ENCODE data around the gene POLR3H. TPM values are rescaled to one million over a fixed set of nuclear protein-coding genes. Genes with fewer than 3 reads are reported as not detected.

POLR3H gene
- total RNA-seq, 2 donors from 2014 or later: 30.1 to 32.6 TPM

DNA sequence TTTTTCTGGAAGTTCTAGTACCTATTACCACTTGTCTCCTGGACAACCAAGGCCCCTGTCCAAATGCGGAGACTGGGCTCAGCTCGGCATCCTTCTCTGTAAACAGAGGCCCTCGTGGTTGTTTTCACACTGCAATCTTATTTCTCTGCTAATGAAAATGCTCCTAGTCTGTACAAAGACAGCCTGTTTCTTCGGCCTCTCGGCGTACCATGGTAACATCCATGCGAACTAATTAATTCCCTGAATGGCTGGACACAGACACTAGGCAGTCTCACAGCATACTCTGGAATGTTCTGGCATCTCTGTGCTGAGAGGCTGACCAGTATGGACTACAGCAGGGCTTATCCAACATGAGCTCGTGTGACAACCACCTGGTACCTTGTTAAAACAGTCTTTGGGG, 5.7 kb downstream of the POLR3H start:
- Histone ChIP-seq H3K4me3 (ENCODE audit: low read length) (no peak overlapping the region), H3K27me3 (ENCODE audit: control insufficient read depth, insufficient read depth, low read length, poor library complexity, severe bottlenecking) (no peaks in the 10 kb centered on the region), H3K27ac (ENCODE audit: low read depth, low read length) (no peak overlapping the region), H3K4me1 (ENCODE audit: control insufficient read depth, insufficient read depth, low read length) (no peaks in the 10 kb centered on the region), H3K9me3 (ENCODE audit: control insufficient read depth, low read length) (no peaks in the 10 kb centered on the region), H3K9ac (ENCODE audit: extremely low read depth, low read length, poor library complexity, severe bottlenecking) (no peak overlapping the region), H3K36me3 (ENCODE audit: control insufficient read depth, insufficient read depth, low read length) (peaks cover 23% of the 10 kb centered on the region)
- TF ChIP-seq CTCF (conservative IDR thresholded peaks at IDR 0.05): no peak
- 89 to 95% methylated on average over 8 of the region's 8 CpGs for WGBS, 2 experiments (ENCODE audit: insufficient coverage in 1 of 2, insufficient read length in 1 of 2)
- H3K9me3 Mint-ChIP-seq: no peaks in the 10 kb centered on the region
- no peak for DNase-seq
- no peak overlapping the region for H3K27ac Mint-ChIP-seq
- H3K27me3 Mint-ChIP-seq (ENCODE audit: insufficient read depth): no peaks in the 10 kb centered on the region
- H3K36me3 Mint-ChIP-seq (ENCODE audit: low read depth): peaks cover 37% of the 10 kb centered on the region
- no peak overlapping the region for H3K4me3 Mint-ChIP-seq
- H3K4me1 Mint-ChIP-seq: peaks cover 15% of the 10 kb centered on the region

DNA sequence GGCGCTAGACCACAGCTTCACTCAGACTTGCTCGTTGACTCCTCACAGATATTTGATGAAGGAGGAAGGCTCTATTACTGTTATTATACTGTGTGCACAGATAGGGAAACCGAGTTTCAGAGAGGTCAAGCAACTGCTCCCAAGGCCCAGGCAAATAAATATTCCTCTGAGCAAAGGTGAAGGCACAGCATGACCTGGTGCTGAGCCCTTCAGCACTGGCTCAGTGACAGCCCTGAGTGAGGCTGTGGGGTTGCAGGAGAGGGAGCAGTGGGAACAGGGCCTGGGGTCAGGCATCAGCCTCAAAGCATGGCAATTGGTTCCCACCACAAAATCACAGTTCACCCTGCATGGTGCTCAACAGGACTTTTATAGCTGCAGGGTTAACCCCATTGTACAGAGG, 7.1 kb downstream of the POLR3H start:
- H3K4me3 Mint-ChIP-seq: no peak overlapping the region
- TF ChIP-seq CTCF (conservative IDR thresholded peaks at IDR 0.05): no peak
- DNase-seq: no peak
- no peaks in the 10 kb centered on the region for H3K9me3 Mint-ChIP-seq
- H3K27me3 ChIP-seq (ENCODE audit: control insufficient read depth, insufficient read depth, low read length, poor library complexity, severe bottlenecking): no peaks in the 10 kb centered on the region
- H3K36me3 Mint-ChIP-seq (ENCODE audit: low read depth): peaks cover 39% of the 10 kb centered on the region
- WGBS, 2 experiments (ENCODE audit: insufficient coverage in 1 of 2, insufficient read length in 1 of 2): 89 to 100% methylated on average over 2 to 3 of the region's 3 CpGs
- H3K36me3 ChIP-seq (ENCODE audit: control insufficient read depth, insufficient read depth, low read length): peaks cover 33% of the 10 kb centered on the region
- H3K4me1 Mint-ChIP-seq: peaks cover 4% of the 10 kb centered on the region
- H3K9ac ChIP-seq (ENCODE audit: extremely low read depth, low read length, poor library complexity, severe bottlenecking): no peak overlapping the region
- no peaks in the 10 kb centered on the region for H3K27me3 Mint-ChIP-seq (ENCODE audit: insufficient read depth)
- H3K9me3 ChIP-seq (ENCODE audit: control insufficient read depth, low read length): no peaks in the 10 kb centered on the region
- no peak overlapping the region for H3K27ac ChIP-seq (ENCODE audit: low read depth, low read length)
- peaks cover 2% of the 10 kb centered on the region for H3K4me1 ChIP-seq (ENCODE audit: control insufficient read depth, insufficient read depth, low read length)
- no peak overlapping the region for H3K4me3 ChIP-seq (ENCODE audit: low read length)
- no peak overlapping the region for H3K27ac Mint-ChIP-seq

DNA sequence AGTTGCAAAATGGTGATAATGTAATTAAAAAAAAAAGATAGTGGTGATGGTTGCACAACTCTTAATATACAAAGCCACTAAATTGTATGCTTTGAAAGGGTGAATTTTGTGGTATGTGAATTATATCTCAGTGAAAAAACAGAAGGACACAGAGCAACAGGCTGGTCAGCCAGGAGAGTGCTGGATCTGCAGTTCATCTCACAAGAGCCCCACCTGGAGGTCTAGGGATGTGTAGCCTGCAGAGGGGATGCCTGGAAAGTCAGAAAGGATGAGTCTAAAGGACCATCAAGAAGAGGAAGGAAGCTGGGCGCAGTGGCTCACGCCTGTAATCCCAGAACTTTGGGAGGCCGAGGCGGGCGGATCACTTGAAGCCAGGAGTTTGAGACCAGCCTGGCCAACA, 9.0 kb downstream of the POLR3H start:
- Mint-ChIP-seq H3K27me3 (ENCODE audit: insufficient read depth) (no peaks in the 10 kb centered on the region), H3K4me3 (no peak overlapping the region), H3K9me3 (no peaks in the 10 kb centered on the region), H3K4me1 (no peaks in the 10 kb centered on the region), H3K27ac (peak overlapping the region; percentile 48), H3K36me3 (ENCODE audit: low read depth) (peaks cover 50% of the 10 kb centered on the region)
- Histone ChIP-seq H3K36me3 (ENCODE audit: control insufficient read depth, insufficient read depth, low read length) (peaks cover 39% of the 10 kb centered on the region), H3K27me3 (ENCODE audit: control insufficient read depth, insufficient read depth, low read length, poor library complexity, severe bottlenecking) (no peaks in the 10 kb centered on the region), H3K9ac (ENCODE audit: extremely low read depth, low read length, poor library complexity, severe bottlenecking) (no peak overlapping the region), H3K4me1 (ENCODE audit: control insufficient read depth, insufficient read depth, low read length) (peaks cover 2% of the 10 kb centered on the region), H3K4me3 (ENCODE audit: low read length) (no peak overlapping the region), H3K27ac (ENCODE audit: low read depth, low read length) (no peak overlapping the region), H3K9me3 (ENCODE audit: control insufficient read depth, low read length) (no peaks in the 10 kb centered on the region)
- TF ChIP-seq CTCF (conservative IDR thresholded peaks at IDR 0.05): peak; percentile 70
- peak; percentile 82 for DNase-seq
- 80 to 94% methylated on average over 1 to 5 of the region's 5 CpGs for WGBS, 2 experiments (ENCODE audit: insufficient coverage in 1 of 2, insufficient read length in 1 of 2)
